Stomach smooth muscle (tissue), 2 donors: ENCODE measurements around the gene KHNYN.
"Not testable (repeated sequence)": the region's sequence is repeated elsewhere in the genome, so short reads cannot be mapped to it uniquely, and the experiment has no call there.

ENCODE experiments used
- H3K27ac ChIP-seq: one replicate; pipeline ENCODE4 v1.7.0; 2013; ENCODE audit warnings: mild to moderate bottlenecking, low read length, inconsistent platforms
- H3K27me3 ChIP-seq, 2 donors: one replicate each; pipeline ENCODE4 v1.7.0; 2013; ENCODE audit warnings: low read length in 2 of 2; ENCODE audit not compliant: insufficient read depth in 2 of 2, control insufficient read depth in 1 of 2
- H3K36me3 ChIP-seq, 2 donors: one replicate each; pipeline ENCODE4 v1.7.0; 2013; ENCODE audit warnings: low read length in 2 of 2; ENCODE audit not compliant: control insufficient read depth in 2 of 2, insufficient read depth in 2 of 2
- H3K4me1 ChIP-seq: one replicate; pipeline ENCODE4 v1.7.0; 2013; ENCODE audit warnings: low read length; ENCODE audit not compliant: control insufficient read depth, insufficient read depth
- H3K4me3 ChIP-seq, 2 donors: one replicate each; pipeline ENCODE4 v1.7.0; 2013; ENCODE audit warnings: low read length in 2 of 2
- H3K9ac ChIP-seq, 2 donors: one replicate each; pipeline ENCODE4 v1.7.0; 2013; ENCODE audit warnings: low read length in 2 of 2, mild to moderate bottlenecking in 1 of 2
- H3K9me3 ChIP-seq, 2 donors: one replicate each; pipeline ENCODE4 v1.7.0; 2013; ENCODE audit warnings: low read length in 2 of 2; ENCODE audit not compliant: control insufficient read depth in 2 of 2
- donor health status: healthy.
- donor health status: Pancreatic carcinoma.

The KHNYN gene

GRCh38 chr14:24463017-24463883 lies 33.5 kb downstream of the KHNYN start:
- no peaks in the 10 kb centered on the region for H3K27me3 ChIP-seq
- no peak overlapping the region for H3K4me3 ChIP-seq
- no peak overlapping the region for H3K27ac ChIP-seq
- no peaks in the 10 kb centered on the region for H3K4me1 ChIP-seq
- H3K9ac ChIP-seq, result no peak overlapping the region
- no peaks in the 10 kb centered on the region for H3K36me3 ChIP-seq
- H3K9me3 ChIP-seq, result no peaks in the 10 kb centered on the region

GRCh38 chr14:24463884-24464785 lies 34.4 kb downstream of the KHNYN start:
- no peak overlapping the region for H3K4me3 ChIP-seq
- no peaks in the 10 kb centered on the region for H3K27me3 ChIP-seq
- H3K36me3 ChIP-seq, result no peaks in the 10 kb centered on the region
- H3K27ac ChIP-seq, result no peak overlapping the region
- H3K9ac ChIP-seq, result no peak overlapping the region
- no peaks in the 10 kb centered on the region for H3K4me1 ChIP-seq
- H3K9me3 ChIP-seq, result no peaks in the 10 kb centered on the region

GRCh38 chr14:24465368-24465767 lies 35.6 kb downstream of the KHNYN start:
- no peak overlapping the region for H3K9ac ChIP-seq
- H3K36me3 ChIP-seq, result no peaks in the 10 kb centered on the region
- H3K27ac ChIP-seq, result no peak overlapping the region
- no peak overlapping the region for H3K4me3 ChIP-seq
- no peaks in the 10 kb centered on the region for H3K27me3 ChIP-seq
- H3K9me3 ChIP-seq, result no peaks in the 10 kb centered on the region
- H3K4me1 ChIP-seq, result no peaks in the 10 kb centered on the region

DNA sequence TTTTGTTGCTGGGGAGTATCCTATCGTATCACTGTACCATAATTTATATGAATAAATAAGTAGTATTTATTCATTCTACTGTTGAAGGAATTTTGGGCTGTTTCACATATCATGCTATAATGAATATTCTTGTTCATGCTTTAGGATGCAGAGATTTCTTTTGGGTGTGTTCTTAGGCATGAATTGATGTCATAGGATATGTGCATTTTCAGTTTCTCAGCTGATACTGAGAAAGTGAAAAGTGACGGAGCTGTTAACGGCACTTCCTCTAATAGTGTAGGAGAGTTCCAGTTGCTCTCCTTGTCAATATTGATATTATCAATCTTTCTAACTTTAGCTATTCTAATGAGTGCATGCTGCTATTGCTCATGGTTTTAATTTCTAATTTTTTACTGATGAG lies 36.1 kb downstream of the KHNYN start:
- H3K36me3 ChIP-seq, result no peaks in the 10 kb centered on the region

GRCh38 chr14:24470450-24470849 lies 40.7 kb downstream of the KHNYN start:
- not testable (repeated sequence) for H3K36me3 ChIP-seq, H3K4me1 ChIP-seq, H3K4me3 ChIP-seq, H3K9me3 ChIP-seq, H3K9ac ChIP-seq, H3K27me3 ChIP-seq, H3K27ac ChIP-seq

More for the DNA sequence above, 36.1 kb downstream of the KHNYN start:
- Histone ChIP-seq H3K4me1 (no peaks in the 10 kb centered on the region), H3K27ac (no peak overlapping the region), H3K27me3 (no peaks in the 10 kb centered on the region), H3K9ac (no peak overlapping the region), H3K4me3 (no peak overlapping the region), H3K9me3 (no peaks in the 10 kb centered on the region)

- Histone ChIP-seq H3K27me3 (no peaks in the 10 kb centered on the region), H3K9ac (no peak overlapping the region), H3K27ac (no peak overlapping the region), H3K4me1 (no peaks in the 10 kb centered on the region), H3K36me3 (no peaks in the 10 kb centered on the region), H3K9me3 (no peaks in the 10 kb centered on the region), H3K4me3 (no peak overlapping the region)
Observed at GRCh38 chr14:24473211-24473610, 43.5 kb downstream of the KHNYN start.

- Histone ChIP-seq H3K4me1 (no peaks in the 10 kb centered on the region), H3K27me3 (no peaks in the 10 kb centered on the region), H3K4me3 (no peak overlapping the region), H3K27ac (no peak overlapping the region), H3K36me3 (no peaks in the 10 kb centered on the region), H3K9ac (no peak overlapping the region), H3K9me3 (no peaks in the 10 kb centered on the region)
Observed at GRCh38 chr14:24475261-24475660, 45.5 kb downstream of the KHNYN start.

GRCh38 chr14:24479999-24480398 lies 50.2 kb downstream of the KHNYN start:
- H3K9ac ChIP-seq, H3K9me3 ChIP-seq: not testable (repeated sequence)

DNA sequence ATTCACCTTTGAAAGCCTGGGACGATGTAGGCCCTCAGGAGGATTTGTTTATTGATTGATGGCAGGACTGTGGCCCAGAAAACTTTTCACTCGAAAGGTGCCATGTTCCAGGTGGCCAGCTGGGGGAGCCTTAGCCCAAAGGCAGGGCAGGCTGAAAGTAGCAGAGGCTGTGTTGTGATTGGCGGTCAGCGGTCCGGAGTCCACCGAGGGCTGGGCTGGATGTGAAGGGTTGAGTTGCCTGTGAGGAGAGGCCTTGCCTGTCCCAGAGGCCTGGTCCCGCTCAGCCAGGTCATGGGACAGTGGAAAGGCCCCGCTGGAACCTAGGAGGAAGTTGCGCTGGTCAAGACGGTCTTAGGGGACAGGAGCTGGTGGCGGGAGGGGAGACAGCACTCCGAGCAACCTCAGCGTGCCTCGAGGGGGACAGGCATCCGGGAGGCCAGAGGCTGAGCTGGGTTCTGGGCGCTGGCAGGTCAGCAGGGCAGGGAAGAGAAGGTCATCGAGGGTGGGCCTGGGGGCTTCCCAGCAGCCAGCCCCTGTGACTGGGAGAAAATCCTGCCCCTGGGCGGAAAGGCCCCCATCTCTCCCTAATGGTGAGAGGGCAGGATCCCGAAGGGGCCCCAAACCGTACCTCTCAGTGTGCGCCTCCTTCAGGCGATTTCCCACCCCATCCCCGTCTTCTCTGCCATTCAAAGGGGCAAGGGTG lies 52.0 kb downstream of the KHNYN start:
- Histone ChIP-seq H3K36me3 (no peaks in the 10 kb centered on the region), H3K27ac (no peak overlapping the region), H3K4me3 (no peak overlapping the region), H3K9me3 (no peaks in the 10 kb centered on the region), H3K9ac (no peak overlapping the region), H3K27me3 (no peaks in the 10 kb centered on the region), H3K4me1 (no peaks in the 10 kb centered on the region)

More at GRCh38 chr14:24479999-24480398, 50.2 kb downstream of the KHNYN start:
- not testable (repeated sequence) for H3K4me3 ChIP-seq, H3K36me3 ChIP-seq, H3K4me1 ChIP-seq, H3K27ac ChIP-seq, H3K27me3 ChIP-seq

DNA sequence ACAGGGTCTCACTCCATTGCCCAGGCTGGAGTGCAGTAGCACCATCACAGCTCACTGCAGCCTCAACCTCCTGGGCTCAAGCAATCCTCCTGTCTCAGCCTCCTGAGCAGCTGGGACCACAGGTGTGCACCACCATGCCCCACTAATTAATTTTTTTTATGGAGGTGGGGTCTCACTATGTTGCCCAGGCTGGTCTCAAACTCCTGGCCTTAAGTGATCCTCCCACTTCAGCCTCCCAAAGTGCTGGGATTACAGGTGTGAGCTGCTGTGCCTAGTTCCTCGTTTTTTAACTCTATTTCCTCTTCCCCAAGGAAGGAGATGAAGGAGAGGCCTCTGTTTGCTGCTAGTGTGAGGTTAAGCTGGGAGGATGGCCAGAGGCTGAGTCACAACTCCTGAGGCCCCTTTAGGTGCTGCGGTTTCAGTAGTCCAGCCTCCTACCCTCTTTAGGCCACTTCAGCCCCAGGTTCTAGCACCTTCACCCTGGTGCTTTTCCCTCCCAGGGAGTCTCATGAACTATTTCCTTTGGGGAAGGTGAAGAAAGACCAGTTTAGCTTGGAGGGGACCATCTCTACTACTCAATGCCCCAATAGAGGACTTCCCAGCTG lies 53.0 kb downstream of the KHNYN start:
- H3K36me3 ChIP-seq, H3K27ac ChIP-seq, H3K9me3 ChIP-seq, H3K4me3 ChIP-seq, H3K27me3 ChIP-seq, H3K4me1 ChIP-seq, H3K9ac ChIP-seq: not testable (repeated sequence)
